ENCODE results near the gene RECQL5.

The RECQL5 gene

DNA sequence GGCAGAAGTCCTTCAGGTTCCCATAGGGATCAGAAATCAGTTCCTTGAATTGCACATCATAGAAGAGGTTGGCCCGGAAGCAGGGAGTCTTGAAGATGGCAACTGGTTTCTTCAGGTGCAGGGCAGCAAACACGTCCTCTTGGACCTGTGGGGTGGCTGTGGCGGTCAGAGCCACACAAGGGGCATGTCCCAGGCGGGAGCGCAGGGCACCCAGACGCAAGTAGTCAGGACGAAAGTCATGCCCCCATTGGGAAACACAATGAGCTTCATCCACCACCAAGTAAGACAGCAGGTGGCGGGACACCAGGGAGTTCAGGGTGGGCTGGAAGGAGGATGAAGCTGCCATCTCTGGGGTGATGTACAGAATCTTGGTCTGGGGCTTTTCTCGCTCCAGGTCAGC, 4.4 kb downstream of the RECQL5 start:
- Histone ChIP-seq H3K27me3 (ENCODE audit: insufficient read depth, insufficient read length) (no peaks in the 10 kb centered on the region), H3K4me3 (ENCODE audit: insufficient read length, low read depth) (no peak overlapping the region), H3K9me3 (ENCODE audit: insufficient read depth, low read length) (no peaks in the 10 kb centered on the region), H3K36me3 (ENCODE audit: insufficient read depth, insufficient read length, low read length) (peaks cover 67% of the 10 kb centered on the region), H3K4me1 (ENCODE audit: insufficient read depth, insufficient read length) (no peaks in the 10 kb centered on the region), H3K9ac (ENCODE audit: insufficient read length, low read depth) (no peak overlapping the region)
- TF ChIP-seq YY1 (IDR thresholded peaks at IDR 0.05; ENCODE audit: insufficient read depth, insufficient read length) (no peak), SUZ12 (IDR thresholded peaks at IDR 0.05; ENCODE audit: extremely low read depth, insufficient read depth, insufficient read length) (no peak), ZNF274 (IDR thresholded peaks at IDR 0.05; ENCODE audit: low read depth, low read length) (no peak)
- no peak for DNase-seq (ENCODE audit: low read depth, low spot score)

DNA sequence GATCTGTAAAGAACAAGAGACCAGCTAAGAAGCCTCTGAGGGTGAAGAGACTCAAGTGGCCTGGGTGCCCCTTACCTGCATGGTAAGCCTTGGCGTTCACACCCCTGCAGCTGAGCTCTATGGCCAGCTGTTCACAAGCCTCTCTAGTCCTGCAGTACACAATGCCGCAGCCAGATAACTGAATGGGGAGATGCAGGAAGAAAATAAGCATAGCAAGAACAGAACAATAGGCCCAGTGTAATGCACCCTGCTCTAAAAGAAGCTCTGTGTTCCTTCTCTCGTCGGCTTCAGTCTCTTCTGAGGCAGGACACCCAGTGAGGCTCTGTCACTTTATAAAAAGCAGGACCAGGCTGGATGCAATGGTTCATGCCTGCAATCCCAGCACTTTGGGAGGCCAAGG, 5.4 kb downstream of the RECQL5 start:
- TF ChIP-seq ZNF274 (IDR thresholded peaks at IDR 0.05; ENCODE audit: low read depth, low read length) (no peak), YY1 (IDR thresholded peaks at IDR 0.05; ENCODE audit: insufficient read depth, insufficient read length) (no peak), SUZ12 (IDR thresholded peaks at IDR 0.05; ENCODE audit: extremely low read depth, insufficient read depth, insufficient read length) (no peak)
- Histone ChIP-seq H3K4me3 (ENCODE audit: insufficient read length, low read depth) (no peak overlapping the region), H3K9ac (ENCODE audit: insufficient read length, low read depth) (no peak overlapping the region), H3K27me3 (ENCODE audit: insufficient read depth, insufficient read length) (no peaks in the 10 kb centered on the region), H3K9me3 (ENCODE audit: insufficient read depth, low read length) (no peaks in the 10 kb centered on the region), H3K36me3 (ENCODE audit: insufficient read depth, insufficient read length, low read length) (peaks cover 75% of the 10 kb centered on the region), H3K4me1 (ENCODE audit: insufficient read depth, insufficient read length) (no peaks in the 10 kb centered on the region)
- DNase-seq (ENCODE audit: low read depth, low spot score): no peak

DNA sequence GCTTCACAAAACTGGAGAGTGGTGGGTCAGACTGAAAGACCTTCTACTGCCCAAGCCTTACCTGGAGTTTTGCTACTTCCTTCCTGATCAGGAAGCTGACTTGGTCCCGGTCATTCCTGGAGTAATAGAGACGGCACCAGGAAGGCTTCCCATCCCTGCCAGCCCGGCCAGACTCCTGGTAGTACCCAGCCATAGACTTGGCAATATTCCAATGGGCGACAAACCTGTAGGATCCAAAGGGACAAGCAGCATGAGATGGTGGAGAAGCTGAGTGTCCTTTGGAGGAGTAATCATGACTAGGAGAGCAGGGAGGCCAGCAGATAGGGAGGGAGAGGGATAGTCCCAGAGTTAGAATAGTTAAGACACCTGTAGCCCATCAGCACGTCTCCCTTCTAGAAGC, 8.7 kb downstream of the RECQL5 start:
- DNase-seq (ENCODE audit: low read depth, low spot score): no peak
- H3K27me3 ChIP-seq (ENCODE audit: insufficient read depth, insufficient read length): no peaks in the 10 kb centered on the region
- H3K4me3 ChIP-seq (ENCODE audit: insufficient read length, low read depth): no peak overlapping the region
- no peaks in the 10 kb centered on the region for H3K4me1 ChIP-seq (ENCODE audit: insufficient read depth, insufficient read length)
- H3K9me3 ChIP-seq (ENCODE audit: insufficient read depth, low read length): no peaks in the 10 kb centered on the region
- TF ChIP-seq YY1 (IDR thresholded peaks at IDR 0.05; ENCODE audit: insufficient read depth, insufficient read length): no peak
- no peak for TF ChIP-seq ZNF274 (IDR thresholded peaks at IDR 0.05; ENCODE audit: low read depth, low read length)
- no peak for TF ChIP-seq SUZ12 (IDR thresholded peaks at IDR 0.05; ENCODE audit: extremely low read depth, insufficient read depth, insufficient read length)
- H3K36me3 ChIP-seq (ENCODE audit: insufficient read depth, insufficient read length, low read length): peaks cover 78% of the 10 kb centered on the region
- no peak overlapping the region for H3K9ac ChIP-seq (ENCODE audit: insufficient read length, low read depth)

DNA sequence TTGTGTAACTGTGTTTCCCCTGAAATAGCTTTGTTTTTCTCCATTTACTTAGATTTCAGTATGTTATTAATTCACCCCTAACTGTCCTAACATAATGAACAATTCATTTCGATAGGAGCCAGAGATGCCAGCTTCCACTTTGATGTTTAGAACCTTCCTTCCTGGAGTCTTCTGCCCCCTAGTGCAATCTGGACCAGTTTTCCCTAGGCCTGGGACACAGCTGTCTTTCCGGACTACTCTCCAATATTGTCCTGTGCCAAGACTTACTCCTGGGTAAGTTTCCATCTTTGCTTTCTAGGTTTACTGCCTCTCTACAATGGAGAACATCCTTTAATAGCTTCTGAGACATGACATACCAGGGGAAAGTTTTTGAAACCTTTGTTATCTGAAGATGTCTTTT, 12.8 kb downstream of the RECQL5 start:
- no peak for TF ChIP-seq ZNF274 (IDR thresholded peaks at IDR 0.05; ENCODE audit: low read depth, low read length)
- TF ChIP-seq YY1 (IDR thresholded peaks at IDR 0.05; ENCODE audit: insufficient read depth, insufficient read length): no peak
- TF ChIP-seq SUZ12 (IDR thresholded peaks at IDR 0.05; ENCODE audit: extremely low read depth, insufficient read depth, insufficient read length): no peak
- Histone ChIP-seq H3K4me3 (ENCODE audit: insufficient read length, low read depth) (no peak overlapping the region), H3K4me1 (ENCODE audit: insufficient read depth, insufficient read length) (no peaks in the 10 kb centered on the region), H3K27me3 (ENCODE audit: insufficient read depth, insufficient read length) (no peaks in the 10 kb centered on the region), H3K9me3 (ENCODE audit: insufficient read depth, low read length) (no peaks in the 10 kb centered on the region), H3K36me3 (ENCODE audit: insufficient read depth, insufficient read length, low read length) (peaks cover 79% of the 10 kb centered on the region), H3K9ac (ENCODE audit: insufficient read length, low read depth) (no peak overlapping the region)
- DNase-seq (ENCODE audit: low read depth, low spot score): no peak

DNA sequence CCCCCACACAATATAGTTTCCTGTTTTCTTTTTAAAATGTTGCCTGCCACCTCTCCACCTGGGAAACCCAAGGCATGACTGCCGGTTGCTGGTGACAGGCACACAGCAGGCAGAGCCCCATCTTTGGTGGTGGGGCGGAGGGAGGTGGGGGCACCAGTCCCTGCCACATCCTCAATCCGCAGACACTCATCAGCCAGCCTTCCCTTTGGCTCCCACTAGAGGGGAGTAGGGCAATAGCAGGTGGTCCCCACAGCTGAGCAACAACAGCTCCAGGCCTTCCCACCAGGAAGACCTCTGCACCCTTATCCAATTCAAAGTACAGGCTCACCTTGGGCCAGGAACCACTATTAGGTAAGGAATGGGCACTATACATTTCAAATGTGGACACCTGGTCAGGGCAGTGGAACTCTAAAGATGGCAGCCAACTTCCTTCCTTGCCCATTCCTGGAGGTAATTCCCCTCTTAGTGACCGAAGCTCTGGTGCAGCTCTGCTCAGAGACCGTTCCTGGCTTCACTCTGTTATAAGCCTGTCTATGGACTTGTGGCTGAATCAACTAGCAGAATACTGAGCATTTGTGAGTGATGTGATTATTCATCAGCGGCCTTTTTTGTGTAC, 13.9 kb downstream of the RECQL5 start:
- Histone ChIP-seq H3K36me3 (ENCODE audit: insufficient read depth, insufficient read length, low read length) (peaks cover 82% of the 10 kb centered on the region), H3K27me3 (ENCODE audit: insufficient read depth, insufficient read length) (no peaks in the 10 kb centered on the region), H3K9me3 (ENCODE audit: insufficient read depth, low read length) (no peaks in the 10 kb centered on the region), H3K4me3 (ENCODE audit: insufficient read length, low read depth) (no peak overlapping the region), H3K9ac (ENCODE audit: insufficient read length, low read depth) (no peak overlapping the region), H3K4me1 (ENCODE audit: insufficient read depth, insufficient read length) (no peaks in the 10 kb centered on the region)
- TF ChIP-seq YY1 (IDR thresholded peaks at IDR 0.05; ENCODE audit: insufficient read depth, insufficient read length) (no peak), SUZ12 (IDR thresholded peaks at IDR 0.05; ENCODE audit: extremely low read depth, insufficient read depth, insufficient read length) (no peak), ZNF274 (IDR thresholded peaks at IDR 0.05; ENCODE audit: low read depth, low read length) (no peak)
- DNase-seq (ENCODE audit: low read depth, low spot score): no peak

DNA sequence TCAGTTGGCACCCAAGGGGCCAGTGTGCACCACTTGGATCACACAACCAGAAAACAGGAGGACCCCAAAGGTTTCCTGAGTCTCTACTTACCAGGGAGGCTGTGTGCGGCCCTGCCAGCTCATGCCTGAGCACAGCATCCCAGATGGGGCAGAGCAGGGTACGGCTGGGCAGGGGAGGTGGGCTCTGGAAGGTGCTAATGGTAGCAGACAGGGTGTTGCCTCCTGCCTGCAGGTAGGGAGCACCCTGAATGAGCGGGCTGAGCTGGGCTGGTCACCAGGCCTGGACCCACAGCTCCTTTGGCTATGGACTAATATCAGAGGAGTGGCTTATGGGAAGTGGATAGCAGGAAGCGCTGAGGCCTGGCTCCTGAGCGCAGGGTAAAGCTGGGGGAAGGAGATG, 14.6 kb downstream of the RECQL5 start:
- Histone ChIP-seq H3K9me3 (ENCODE audit: insufficient read depth, low read length) (no peaks in the 10 kb centered on the region), H3K4me3 (ENCODE audit: insufficient read length, low read depth) (no peak overlapping the region), H3K27me3 (ENCODE audit: insufficient read depth, insufficient read length) (no peaks in the 10 kb centered on the region), H3K9ac (ENCODE audit: insufficient read length, low read depth) (no peak overlapping the region), H3K36me3 (ENCODE audit: insufficient read depth, insufficient read length, low read length) (peaks cover 80% of the 10 kb centered on the region), H3K4me1 (ENCODE audit: insufficient read depth, insufficient read length) (no peaks in the 10 kb centered on the region)
- DNase-seq (ENCODE audit: low read depth, low spot score): no peak
- TF ChIP-seq SUZ12 (IDR thresholded peaks at IDR 0.05; ENCODE audit: extremely low read depth, insufficient read depth, insufficient read length): no peak
- no peak for TF ChIP-seq ZNF274 (IDR thresholded peaks at IDR 0.05; ENCODE audit: low read depth, low read length)
- no peak for TF ChIP-seq YY1 (IDR thresholded peaks at IDR 0.05; ENCODE audit: insufficient read depth, insufficient read length)

DNA sequence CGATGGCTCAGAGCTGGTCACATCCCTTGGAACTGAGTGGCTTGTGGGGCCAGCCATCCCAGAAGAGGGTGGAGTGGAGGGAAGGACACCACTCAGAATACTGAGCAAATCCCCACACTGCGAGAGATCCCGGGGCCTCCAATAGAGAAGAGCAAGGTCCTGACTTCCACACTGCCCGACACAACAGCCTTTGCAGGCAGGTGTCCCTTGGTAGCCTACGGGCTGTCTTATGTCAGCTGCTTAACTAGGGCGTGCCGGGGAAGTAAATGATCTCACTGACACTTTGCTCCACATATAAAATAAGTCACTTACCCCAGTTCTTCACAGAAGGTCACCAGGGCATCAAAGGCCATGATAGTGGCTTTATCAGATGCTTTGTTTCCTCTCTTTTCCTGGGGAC, 16.1 kb downstream of the RECQL5 start:
- peaks cover 8% of the 10 kb centered on the region for H3K4me1 ChIP-seq (ENCODE audit: insufficient read depth, insufficient read length)
- no peaks in the 10 kb centered on the region for H3K9me3 ChIP-seq (ENCODE audit: insufficient read depth, low read length)
- H3K27me3 ChIP-seq (ENCODE audit: insufficient read depth, insufficient read length): no peaks in the 10 kb centered on the region
- DNase-seq (ENCODE audit: low read depth, low spot score): no peak
- no peak overlapping the region for H3K9ac ChIP-seq (ENCODE audit: insufficient read length, low read depth)
- peaks cover 80% of the 10 kb centered on the region for H3K36me3 ChIP-seq (ENCODE audit: insufficient read depth, insufficient read length, low read length)
- TF ChIP-seq YY1 (IDR thresholded peaks at IDR 0.05; ENCODE audit: insufficient read depth, insufficient read length): no peak
- TF ChIP-seq SUZ12 (IDR thresholded peaks at IDR 0.05; ENCODE audit: extremely low read depth, insufficient read depth, insufficient read length): no peak
- no peak for TF ChIP-seq ZNF274 (IDR thresholded peaks at IDR 0.05; ENCODE audit: low read depth, low read length)
- no peak overlapping the region for H3K4me3 ChIP-seq (ENCODE audit: insufficient read length, low read depth)

Data from NT2/D1 (cell line).